Ishikawa (cell line): ENCODE measurements around the gene RANBP9.

ENCODE experiments used
- CEBPB ChIP-seq: IDR thresholded peaks from 2 replicates; pipeline ENCODE4 v1.6.1; 2012
- CREB1 ChIP-seq: IDR thresholded peaks from 2 replicates; pipeline ENCODE4 v1.6.1; 2012; ENCODE audit warnings: low read depth
- EGR1 ChIP-seq: IDR thresholded peaks from 2 replicates; pipeline ENCODE4 v1.6.1; 2012
- EP300 ChIP-seq: IDR thresholded peaks from 2 replicates; pipeline ENCODE4 v1.6.1; 2012; ENCODE audit warnings: borderline replicate concordance
- FOXM1 ChIP-seq: IDR thresholded peaks from 2 replicates; pipeline ENCODE4 v1.6.1; 2012; ENCODE audit warnings: low read depth, borderline replicate concordance
- MAX ChIP-seq: IDR thresholded peaks from 2 replicates; pipeline ENCODE4 v1.6.1; 2012
- NFIC ChIP-seq: IDR thresholded peaks from 2 replicates; pipeline ENCODE4 v1.6.1; 2012
- RAD21 ChIP-seq: IDR thresholded peaks from 2 replicates; pipeline ENCODE4 v1.6.1; 2012; ENCODE audit warnings: low read depth
- REST ChIP-seq: IDR thresholded peaks from 2 replicates; pipeline ENCODE4 v1.6.1; 2012; ENCODE audit warnings: low read depth, mild to moderate bottlenecking
- TAF1 ChIP-seq: IDR thresholded peaks from 2 replicates; pipeline ENCODE4 v1.6.1; 2012; ENCODE audit warnings: low read depth, mild to moderate bottlenecking
- TCF12 ChIP-seq: IDR thresholded peaks from 2 replicates; pipeline ENCODE4 v1.6.1; 2012; ENCODE audit warnings: low read depth
- TEAD4 ChIP-seq: IDR thresholded peaks from 2 replicates; pipeline ENCODE4 v1.6.1; 2012
- USF1 ChIP-seq: IDR thresholded peaks from 2 replicates; pipeline ENCODE4 v1.6.1; 2012
- YY1 ChIP-seq: IDR thresholded peaks from 2 replicates; pipeline ENCODE4 v1.6.1; 2012; ENCODE audit warnings: low read depth
- ZBTB7A ChIP-seq: IDR thresholded peaks from 2 replicates; pipeline ENCODE4 v1.6.1; 2012; ENCODE audit warnings: low read depth

RANBP9 gene

GRCh38 chr6:13673368-13673767 lies 38.3 kb downstream of the RANBP9 start:
- TF ChIP-seq EGR1 (no peak), MAX (no peak), ZBTB7A (no peak), TEAD4 (no peak), TAF1 (no peak), CEBPB (no peak), REST (no peak), FOXM1 (no peak), USF1 (no peak), EP300 (no peak), NFIC (no peak), TCF12 (no peak), YY1 (no peak), CREB1 (no peak), RAD21 (no peak)

GRCh38 chr6:13672904-13673303 lies 38.7 kb downstream of the RANBP9 start:
- no peak for TF ChIP-seq USF1
- no peak for TF ChIP-seq EP300
- TF ChIP-seq TAF1: no peak
- TF ChIP-seq MAX: no peak
- no peak for TF ChIP-seq NFIC
- no peak for TF ChIP-seq FOXM1
- TF ChIP-seq YY1: no peak
- no peak for TF ChIP-seq RAD21
- no peak for TF ChIP-seq CEBPB
- TF ChIP-seq EGR1: no peak
- no peak for TF ChIP-seq REST
- no peak for TF ChIP-seq CREB1
- no peak for TF ChIP-seq TEAD4
- TF ChIP-seq ZBTB7A: no peak
- no peak for TF ChIP-seq TCF12

GRCh38 chr6:13671548-13672127 lies 40.0 kb downstream of the RANBP9 start:
- TF ChIP-seq YY1: no peak
- TF ChIP-seq TEAD4: no peak
- TF ChIP-seq USF1: no peak
- TF ChIP-seq CEBPB: no peak
- TF ChIP-seq CREB1: no peak
- TF ChIP-seq EP300: no peak
- TF ChIP-seq NFIC: no peak
- no peak for TF ChIP-seq FOXM1
- no peak for TF ChIP-seq REST
- no peak for TF ChIP-seq RAD21
- no peak for TF ChIP-seq ZBTB7A
- TF ChIP-seq EGR1: no peak

- TF ChIP-seq USF1: no peak
- TF ChIP-seq TCF12: no peak
These were observed 42.2 kb downstream of the RANBP9 start for GRCh38 chr6:13669476-13669875.
